Astrocyte of the spinal cord (primary cell): ENCODE data around the gene CEP164.

ENCODE experiments used
- DNase-seq: peaks from one replicate; pipeline ENCODE4 v3.0.0; 2011; ENCODE audit warnings: low read depth, low spot score
- H3K4me3 ChIP-seq: 2 replicates; pipeline ENCODE4 v1.5.1; 2011; ENCODE audit warnings: low read depth, mild to moderate bottlenecking, low read length, moderate library complexity
- CTCF ChIP-seq: IDR thresholded peaks from 2 replicates; pipeline ENCODE4 v1.5.1; 2012; ENCODE audit warnings: low read depth, mild to moderate bottlenecking, low read length, inconsistent platforms
- in situ Hi-C: cut with HindIII; loops from 2 replicates; pipeline ENCODE4 v1.10.0; 2017; ENCODE audit warnings: low sequenced_read_pairs

Gene CEP164

GRCh38 chr11:117437041-117437790, 109.6 kb downstream of the CEP164 start:
- no peak for DNase-seq
- no peak overlapping the region for H3K4me3 ChIP-seq
- TF ChIP-seq CTCF: no peak
- in situ Hi-C loops: no loop called here

GRCh38 chr11:117437791-117438130, 110.1 kb downstream of the CEP164 start:
- no peak overlapping the region for H3K4me3 ChIP-seq
- DNase-seq: no peak
- in situ Hi-C loops: no loop called here
- no peak for TF ChIP-seq CTCF

GRCh38 chr11:117438371-117439000, 110.8 kb downstream of the CEP164 start:
- H3K4me3 ChIP-seq: no peak overlapping the region
- in situ Hi-C loops: no loop called here
- no peak for TF ChIP-seq CTCF
- DNase-seq: no peak

- no peak for TF ChIP-seq CTCF
- in situ Hi-C loops: no loop called here
- DNase-seq: no peak
- no peak overlapping the region for H3K4me3 ChIP-seq
Observed at GRCh38 chr11:117439256-117439655, 111.6 kb downstream of the CEP164 start.

GRCh38 chr11:117440258-117440657, 112.6 kb downstream of the CEP164 start:
- DNase-seq: no peak
- in situ Hi-C loops: no loop called here
- H3K4me3 ChIP-seq: no peak overlapping the region
- TF ChIP-seq CTCF: no peak

GRCh38 chr11:117441146-117441975, 113.7 kb downstream of the CEP164 start:
- no peak for DNase-seq
- in situ Hi-C loops: no loop called here
- no peak for TF ChIP-seq CTCF

More at GRCh38 chr11:117441146-117441975, 113.7 kb downstream of the CEP164 start:
- no peak overlapping the region for H3K4me3 ChIP-seq
